IPS-15b (cell line): ENCODE measurements around the gene NMNAT2.
A peak's percentile ranks its signal among the peaks of the same experiment; 100 is the strongest.

ENCODE experiments used
- H3K27me3 ChIP-seq: one replicate; pipeline ENCODE4 v1.6.1; 2013; ENCODE audit warnings: low read length; ENCODE audit not compliant: control insufficient read depth, insufficient read depth
- H3K36me3 ChIP-seq: one replicate; pipeline ENCODE4 v1.6.1; 2013; ENCODE audit warnings: low read length; ENCODE audit not compliant: control insufficient read depth, insufficient read depth
- H3K4me1 ChIP-seq: one replicate; pipeline ENCODE4 v1.6.1; 2013; ENCODE audit warnings: mild to moderate bottlenecking, low read length; ENCODE audit not compliant: control insufficient read depth, insufficient read depth
- H3K4me3 ChIP-seq: one replicate; pipeline ENCODE4 v1.5.1; 2013; ENCODE audit warnings: low read depth, low read length
- H3K9ac ChIP-seq: one replicate; pipeline ENCODE4 v1.6.1; 2013; ENCODE audit warnings: low read depth, mild to moderate bottlenecking, low read length
- H3K9me3 ChIP-seq: one replicate; pipeline ENCODE4 v1.6.1; 2013; ENCODE audit warnings: mild to moderate bottlenecking, low read length; ENCODE audit not compliant: control insufficient read depth, insufficient read depth

NMNAT2 gene

DNA sequence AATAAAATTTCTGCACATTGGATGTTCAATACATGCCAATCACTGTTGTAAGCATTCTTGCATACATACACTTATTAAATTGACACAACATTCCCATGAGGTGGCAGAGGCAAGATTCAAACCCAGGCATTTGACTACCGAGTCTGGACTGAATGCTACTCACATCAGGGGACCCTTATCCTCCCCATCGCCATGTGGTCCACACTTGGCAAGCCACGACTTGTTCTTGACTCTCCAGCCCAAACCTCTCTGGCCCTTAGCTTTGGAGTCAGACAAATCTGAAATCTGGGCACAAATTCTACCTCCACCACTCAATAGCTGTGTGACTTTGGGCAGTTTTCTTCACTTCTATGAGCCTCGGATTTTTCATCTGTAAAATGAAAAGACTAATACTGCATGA is 57.1 kb downstream of the NMNAT2 start:
- Histone ChIP-seq H3K4me3 (no peak overlapping the region), H3K4me1 (no peaks in the 10 kb centered on the region), H3K9ac (no peak overlapping the region), H3K9me3 (no peaks in the 10 kb centered on the region), H3K36me3 (no peaks in the 10 kb centered on the region), H3K27me3 (no peaks in the 10 kb centered on the region)

DNA sequence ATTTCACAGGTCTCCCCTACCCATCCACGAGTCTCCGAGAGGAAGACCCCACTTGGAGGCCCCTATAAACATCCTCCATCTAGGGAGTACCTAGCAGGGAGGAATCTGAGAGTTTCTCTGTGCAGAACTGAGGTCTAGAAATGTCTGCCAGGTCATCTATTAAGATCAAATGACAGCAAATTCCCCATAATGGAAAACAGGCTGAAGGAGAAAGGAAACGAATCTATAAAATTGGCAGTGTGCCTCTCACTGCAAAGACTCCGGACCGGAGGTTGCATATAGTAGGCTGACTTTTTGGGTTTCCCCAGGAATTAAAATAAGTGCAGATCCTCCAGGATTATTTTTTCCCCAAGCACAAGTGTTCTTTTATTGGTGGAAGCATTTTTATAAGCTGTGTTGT is 57.7 kb downstream of the NMNAT2 start:
- H3K9me3 ChIP-seq, result no peaks in the 10 kb centered on the region
- no peak overlapping the region for H3K9ac ChIP-seq
- H3K27me3 ChIP-seq, result no peaks in the 10 kb centered on the region
- H3K4me1 ChIP-seq, result no peaks in the 10 kb centered on the region
- H3K4me3 ChIP-seq, result no peak overlapping the region
- H3K36me3 ChIP-seq, result no peaks in the 10 kb centered on the region

DNA sequence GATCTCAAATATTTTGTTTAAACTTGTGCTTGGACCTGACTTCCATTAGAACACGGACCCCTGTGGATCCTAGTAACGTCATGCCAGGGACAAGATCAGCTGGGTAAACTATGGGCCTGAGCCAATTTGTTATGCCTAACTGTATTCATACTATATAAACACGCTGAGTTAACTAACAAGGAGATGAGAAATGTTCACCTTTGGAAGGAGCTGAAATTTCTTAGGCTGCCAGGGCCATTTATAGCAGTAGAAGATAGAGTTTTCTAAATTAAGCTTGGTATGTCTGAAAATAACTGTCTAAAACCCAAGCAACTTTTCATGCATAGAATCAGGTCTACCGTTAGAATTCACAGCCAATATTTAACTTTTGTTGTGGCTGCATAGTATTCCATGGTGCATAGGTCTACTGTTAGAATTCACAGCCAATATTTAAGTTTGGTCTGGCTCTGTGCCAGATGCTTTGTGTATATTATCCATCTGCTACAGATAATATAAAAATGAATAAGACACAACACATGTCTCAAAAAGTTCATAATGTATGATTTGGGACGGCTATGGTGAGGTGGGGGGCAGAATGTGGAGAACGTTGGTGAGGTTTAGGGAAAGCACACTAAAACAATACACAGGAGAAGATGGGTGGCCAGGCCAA is 61.5 kb downstream of the NMNAT2 start:
- peaks cover 3% of the 10 kb centered on the region for H3K4me1 ChIP-seq
- no peak overlapping the region for H3K4me3 ChIP-seq
- no peak overlapping the region for H3K9ac ChIP-seq
- no peaks in the 10 kb centered on the region for H3K9me3 ChIP-seq
- no peaks in the 10 kb centered on the region for H3K27me3 ChIP-seq
- H3K36me3 ChIP-seq, result no peaks in the 10 kb centered on the region

DNA sequence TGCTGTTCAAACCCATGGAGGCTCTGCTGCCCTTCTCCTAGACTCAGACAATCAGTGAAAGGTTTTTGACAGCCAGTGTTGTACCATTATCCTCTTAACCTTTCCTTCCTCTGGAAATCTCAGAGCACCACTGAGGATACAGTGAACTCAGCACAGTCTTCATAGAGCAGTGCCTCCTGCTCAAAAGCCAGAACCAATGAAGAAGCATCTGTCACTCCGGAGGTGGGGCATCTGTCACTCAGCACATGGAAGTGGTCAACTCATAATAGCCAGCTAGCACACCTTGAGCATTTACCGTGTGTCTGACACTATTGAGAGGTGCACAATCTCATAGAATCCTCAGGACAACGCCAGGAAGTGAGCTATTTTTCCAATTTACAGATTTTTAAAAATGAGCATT is 62.4 kb downstream of the NMNAT2 start:
- Histone ChIP-seq H3K9me3 (no peaks in the 10 kb centered on the region), H3K36me3 (no peaks in the 10 kb centered on the region), H3K4me1 (peaks cover 3% of the 10 kb centered on the region), H3K4me3 (no peak overlapping the region), H3K9ac (no peak overlapping the region), H3K27me3 (no peaks in the 10 kb centered on the region)

DNA sequence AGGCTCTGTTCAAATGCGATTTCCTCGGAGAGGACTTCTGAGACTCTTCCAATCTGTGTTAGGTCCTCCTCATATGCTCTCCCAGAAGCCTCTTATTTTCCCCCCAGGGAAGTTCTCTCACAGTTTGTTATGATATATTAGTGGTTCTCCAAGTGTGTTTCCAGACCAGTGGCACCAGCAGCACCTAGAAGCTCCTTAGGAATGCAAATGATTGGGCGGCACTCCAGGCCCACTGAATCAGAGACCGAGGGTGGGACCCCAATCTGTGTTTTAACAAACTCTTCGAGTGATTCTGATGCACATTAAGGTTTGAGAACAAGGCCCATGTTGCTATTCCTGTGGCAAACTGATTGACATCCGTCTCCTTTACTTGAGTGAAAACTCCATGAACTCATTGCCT is 63.0 kb downstream of the NMNAT2 start:
- H3K4me3 ChIP-seq, result no peak overlapping the region
- peaks cover 3% of the 10 kb centered on the region for H3K4me1 ChIP-seq

DNA sequence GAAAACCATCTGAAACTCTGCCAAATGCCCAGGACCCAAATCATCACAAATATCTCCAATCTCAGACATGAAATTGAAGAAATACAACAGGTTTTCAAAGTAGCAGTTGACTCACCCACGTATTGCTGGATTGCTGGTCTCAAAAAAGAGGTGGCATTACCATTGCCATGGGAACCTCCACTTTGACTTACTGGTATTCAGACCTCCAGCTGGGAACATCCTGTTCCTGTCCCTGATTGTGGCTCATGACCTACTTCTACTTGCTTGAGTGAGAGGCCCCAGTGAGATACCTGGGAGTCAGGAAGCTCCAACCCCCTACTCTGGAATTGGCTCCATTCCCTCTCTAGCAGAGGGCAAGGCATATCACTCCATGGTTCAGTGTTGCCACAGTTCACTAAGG is 64.6 kb downstream of the NMNAT2 start:
- H3K36me3 ChIP-seq, result no peaks in the 10 kb centered on the region
- no peak overlapping the region for H3K4me3 ChIP-seq
- H3K9me3 ChIP-seq, result no peaks in the 10 kb centered on the region
- no peak overlapping the region for H3K9ac ChIP-seq
- H3K4me1 ChIP-seq, result peaks cover 15% of the 10 kb centered on the region
- H3K27me3 ChIP-seq, result no peaks in the 10 kb centered on the region

More for the DNA sequence above, 63.0 kb downstream of the NMNAT2 start:
- no peaks in the 10 kb centered on the region for H3K27me3 ChIP-seq
- no peaks in the 10 kb centered on the region for H3K36me3 ChIP-seq
- no peak overlapping the region for H3K9ac ChIP-seq
- no peaks in the 10 kb centered on the region for H3K9me3 ChIP-seq

DNA sequence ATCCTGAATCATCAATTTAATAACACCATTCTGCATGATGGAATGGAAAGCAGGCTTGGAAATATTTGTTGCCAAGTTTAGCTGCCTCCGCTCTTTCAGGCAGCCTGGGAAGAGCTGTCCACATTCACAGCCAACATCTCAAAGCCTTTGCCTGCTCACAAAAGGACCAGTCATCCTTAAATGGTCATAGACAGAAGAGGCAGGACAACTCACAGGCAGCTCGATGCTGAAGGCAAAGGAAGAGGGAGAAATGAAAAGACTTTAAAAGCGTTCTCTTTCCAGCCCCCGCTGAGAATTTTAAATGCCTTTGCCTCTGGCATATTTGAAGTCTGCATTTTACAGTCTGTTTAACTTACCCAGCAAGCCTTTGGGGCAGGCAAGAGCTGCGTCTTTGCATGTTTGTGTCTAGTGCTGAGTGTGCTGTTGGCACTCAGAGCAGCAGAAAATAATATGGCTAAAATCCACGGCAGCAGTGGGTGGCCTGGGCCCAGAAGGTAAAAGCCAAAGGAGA is 68.9 kb downstream of the NMNAT2 start:
- Histone ChIP-seq H3K9ac (peak overlapping the region; percentile 37), H3K36me3 (no peaks in the 10 kb centered on the region), H3K9me3 (no peaks in the 10 kb centered on the region), H3K4me1 (peaks cover 15% of the 10 kb centered on the region), H3K4me3 (no peak overlapping the region), H3K27me3 (no peaks in the 10 kb centered on the region)

DNA sequence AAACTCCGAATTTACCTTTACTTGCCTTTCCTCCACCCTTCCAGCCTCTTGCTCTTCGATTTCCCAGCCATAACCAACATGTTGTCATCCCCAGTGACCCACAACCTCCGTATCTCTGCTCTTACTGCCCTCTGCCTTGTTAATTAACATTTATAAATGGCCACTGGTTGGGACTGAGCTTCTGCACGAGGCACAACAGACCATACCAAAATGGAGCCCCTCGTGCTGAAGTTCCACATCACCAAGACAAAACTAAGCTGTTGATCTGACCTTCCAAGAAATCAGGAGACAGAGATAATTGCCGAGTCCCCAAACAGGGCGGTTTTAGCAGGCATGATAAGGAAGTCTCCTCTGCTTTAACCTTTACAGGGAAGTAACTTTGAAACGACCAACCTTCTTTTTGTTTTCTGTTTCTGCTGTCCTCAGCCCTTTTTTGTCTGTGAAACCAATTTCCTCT is 71.9 kb downstream of the NMNAT2 start:
- H3K4me3 ChIP-seq, result no peak overlapping the region
- H3K9me3 ChIP-seq, result no peaks in the 10 kb centered on the region
- no peaks in the 10 kb centered on the region for H3K36me3 ChIP-seq
- no peaks in the 10 kb centered on the region for H3K27me3 ChIP-seq
- H3K4me1 ChIP-seq, result peaks cover 12% of the 10 kb centered on the region
- H3K9ac ChIP-seq, result no peak overlapping the region

DNA sequence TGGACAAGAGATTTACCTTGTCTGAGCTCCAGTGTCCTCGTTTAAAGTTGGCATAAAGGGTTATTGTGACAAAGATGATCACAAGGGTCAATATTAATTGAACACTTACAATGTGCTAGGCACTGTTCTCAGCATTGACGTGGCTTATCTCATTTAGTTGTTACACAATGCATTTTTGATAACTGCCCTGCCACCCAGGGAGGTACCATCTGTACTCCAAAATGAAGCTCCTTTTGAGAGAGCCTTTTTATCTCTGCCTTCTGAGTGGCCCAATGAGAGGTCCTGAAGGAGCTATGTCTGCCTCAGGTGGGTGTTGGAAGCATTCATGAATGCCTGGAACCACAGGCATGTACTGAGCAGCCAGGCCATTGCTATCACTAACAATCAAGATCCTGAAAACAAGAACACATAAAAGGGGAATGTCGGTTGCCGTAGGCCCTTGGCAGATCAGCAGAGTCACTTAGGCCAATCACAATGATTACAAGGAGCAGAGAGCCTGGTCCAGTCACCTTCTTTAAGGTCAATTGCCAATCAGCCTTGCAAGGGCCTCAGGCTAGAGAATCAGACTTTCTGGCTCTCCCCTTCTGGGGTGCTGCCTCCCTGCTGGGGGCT is 78.5 kb downstream of the NMNAT2 start:
- Histone ChIP-seq H3K9ac (no peak overlapping the region), H3K9me3 (no peaks in the 10 kb centered on the region), H3K36me3 (no peaks in the 10 kb centered on the region), H3K27me3 (no peaks in the 10 kb centered on the region), H3K4me3 (no peak overlapping the region), H3K4me1 (no peaks in the 10 kb centered on the region)

DNA sequence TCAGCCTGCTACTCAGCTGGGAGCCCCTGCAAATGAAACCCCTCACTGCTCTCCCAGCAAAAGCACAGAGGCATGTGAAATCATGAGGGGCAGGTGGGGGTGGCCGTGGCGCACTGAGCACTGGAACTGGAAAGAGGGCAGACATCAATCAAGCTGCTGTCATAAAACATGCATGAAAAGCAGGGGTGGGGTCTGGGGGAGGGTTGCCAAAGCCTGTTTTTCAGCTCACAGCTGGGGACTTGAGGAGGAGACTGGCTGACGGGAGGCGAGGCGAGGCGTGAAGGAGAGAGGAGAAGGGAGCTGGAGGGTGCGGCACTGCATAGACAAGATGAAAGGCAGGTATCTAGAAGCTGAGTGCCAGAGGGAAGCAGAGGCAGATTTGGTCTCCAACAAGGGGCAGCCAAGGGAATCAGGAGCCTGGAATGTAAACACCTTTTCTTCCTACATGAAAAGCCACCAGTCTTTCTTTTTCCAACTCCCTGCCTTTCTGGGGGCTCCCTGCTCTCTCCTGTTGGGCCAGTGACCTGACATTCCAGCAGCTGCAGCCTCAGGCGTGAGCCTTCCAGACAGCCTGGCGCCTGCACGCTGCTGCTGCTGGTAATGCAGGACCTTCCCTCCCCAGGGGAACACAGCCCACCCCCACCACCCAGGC is 87.0 kb downstream of the NMNAT2 start:
- Histone ChIP-seq H3K4me3 (no peak overlapping the region), H3K36me3 (no peaks in the 10 kb centered on the region), H3K27me3 (no peaks in the 10 kb centered on the region), H3K9me3 (no peaks in the 10 kb centered on the region), H3K4me1 (peaks cover 15% of the 10 kb centered on the region), H3K9ac (peak overlapping the region; percentile 4)

DNA sequence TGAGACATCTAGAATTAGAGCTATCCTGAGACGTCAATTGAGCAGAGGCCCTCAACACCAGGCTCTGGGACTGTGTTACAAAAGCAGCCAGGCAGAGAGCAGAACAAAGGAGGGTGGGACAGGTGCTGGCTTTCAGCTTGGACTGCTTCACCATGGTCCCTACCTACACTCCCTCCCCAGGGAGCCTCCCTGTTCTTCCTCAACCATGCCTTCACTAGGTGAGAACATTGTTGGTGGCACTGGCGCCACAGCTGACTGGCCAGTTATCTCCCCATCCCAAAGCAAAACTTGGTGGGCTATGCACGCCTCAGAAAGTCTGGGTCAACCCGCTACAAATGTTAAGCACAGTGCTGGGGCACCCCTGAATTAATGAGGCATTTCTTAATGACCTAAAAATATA is 87.8 kb downstream of the NMNAT2 start:
- Histone ChIP-seq H3K9me3 (no peaks in the 10 kb centered on the region), H3K4me3 (no peak overlapping the region), H3K9ac (no peak overlapping the region), H3K27me3 (no peaks in the 10 kb centered on the region), H3K36me3 (no peaks in the 10 kb centered on the region), H3K4me1 (peaks cover 15% of the 10 kb centered on the region)

DNA sequence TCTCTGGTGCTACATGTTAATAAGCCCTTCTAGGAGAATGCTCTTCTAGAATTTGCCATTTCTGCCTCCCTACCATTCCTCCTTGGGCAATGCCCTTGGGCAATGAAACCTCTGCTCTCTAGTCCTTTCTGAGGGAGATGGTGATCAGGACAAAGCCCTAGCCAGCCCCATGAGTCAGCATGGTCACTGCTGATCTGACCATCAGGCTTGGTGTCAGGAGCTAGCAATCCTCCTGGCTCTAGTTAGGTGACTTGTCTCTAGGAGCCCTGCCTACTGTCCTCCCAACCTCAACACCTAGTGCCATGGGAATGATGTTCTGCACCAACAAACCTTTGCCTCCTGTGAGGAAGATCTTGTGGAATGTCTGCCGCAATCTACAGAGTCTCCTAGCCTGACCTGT is 89.8 kb downstream of the NMNAT2 start:
- Histone ChIP-seq H3K27me3 (no peaks in the 10 kb centered on the region), H3K9ac (no peak overlapping the region), H3K36me3 (no peaks in the 10 kb centered on the region), H3K9me3 (no peaks in the 10 kb centered on the region), H3K4me3 (no peak overlapping the region), H3K4me1 (peaks cover 21% of the 10 kb centered on the region)
